ENCODE results near the gene NCCRP1.

The NCCRP1 gene

DNA sequence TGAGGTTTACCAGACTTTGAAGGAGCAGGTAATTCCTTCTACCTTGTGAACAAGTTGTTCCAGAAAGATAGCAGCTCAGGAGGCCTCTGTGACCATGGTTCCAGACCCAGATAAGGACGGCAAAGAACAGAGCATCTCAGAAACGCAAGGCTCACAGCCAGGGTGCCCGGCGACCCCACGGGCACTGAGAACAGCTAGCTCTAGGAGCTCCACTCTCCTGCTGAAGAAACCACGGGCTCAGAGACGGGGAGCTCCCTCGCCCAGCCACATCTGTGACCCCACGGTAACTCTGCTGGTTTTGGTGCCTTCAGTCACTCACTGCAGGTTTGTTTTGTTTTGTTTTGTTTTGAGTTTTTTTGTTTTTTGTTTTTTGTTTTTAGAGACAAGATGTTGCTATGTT is 16.0 kb upstream of the NCCRP1 start:
- DNase-seq (ENCODE audit: low spot score), result no peak

DNA sequence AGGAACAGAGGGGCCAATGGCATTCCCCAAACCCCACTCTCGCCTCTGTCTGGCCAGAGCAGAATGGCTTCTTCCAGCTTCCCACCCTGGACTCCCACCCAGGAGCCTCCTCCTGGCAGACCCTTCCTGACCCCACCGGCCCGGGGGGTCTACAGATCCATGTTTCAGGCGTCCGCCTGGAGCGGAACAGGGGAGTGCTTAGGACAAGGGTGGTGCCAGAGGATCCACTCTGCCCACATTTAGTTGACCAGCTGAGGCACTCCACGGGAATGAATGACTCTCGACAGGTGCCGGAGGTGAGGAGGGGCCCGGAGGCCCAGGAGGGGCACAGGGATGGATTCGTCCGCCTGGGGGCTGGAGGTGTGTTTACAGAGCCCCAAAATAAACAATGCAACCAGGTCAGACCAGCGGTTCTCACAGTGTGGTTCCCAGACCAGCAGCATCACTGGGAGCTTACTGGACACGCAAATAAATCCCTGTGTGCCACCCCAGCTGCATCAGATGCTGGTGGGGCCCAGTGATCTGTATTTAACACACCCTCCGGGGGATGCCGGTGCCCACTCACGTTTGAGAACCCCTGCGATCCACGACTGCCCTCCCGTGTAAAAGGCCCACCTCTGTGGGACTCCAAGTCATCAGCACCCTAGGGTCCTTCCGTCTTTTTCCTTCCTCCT is 15.1 kb upstream of the NCCRP1 start:
- no peak for DNase-seq (ENCODE audit: low spot score)

DNA sequence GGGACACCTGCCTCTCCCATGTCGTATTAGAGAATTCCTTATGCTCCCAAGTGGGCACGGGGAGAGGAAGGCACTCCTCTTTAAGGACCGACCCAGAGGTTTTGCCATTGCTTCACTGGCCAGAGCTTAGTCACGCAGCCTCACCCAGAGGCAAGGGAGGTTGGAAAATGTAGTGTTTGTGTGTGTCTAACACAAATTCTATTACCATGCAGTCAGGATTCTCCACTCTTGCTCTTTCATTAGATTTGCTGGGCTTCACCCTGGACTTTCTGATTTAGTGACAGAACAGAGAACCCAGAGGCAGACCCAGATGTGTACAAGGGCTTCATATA is 14.6 kb upstream of the NCCRP1 start:
- no peak for DNase-seq (ENCODE audit: low spot score)

DNA sequence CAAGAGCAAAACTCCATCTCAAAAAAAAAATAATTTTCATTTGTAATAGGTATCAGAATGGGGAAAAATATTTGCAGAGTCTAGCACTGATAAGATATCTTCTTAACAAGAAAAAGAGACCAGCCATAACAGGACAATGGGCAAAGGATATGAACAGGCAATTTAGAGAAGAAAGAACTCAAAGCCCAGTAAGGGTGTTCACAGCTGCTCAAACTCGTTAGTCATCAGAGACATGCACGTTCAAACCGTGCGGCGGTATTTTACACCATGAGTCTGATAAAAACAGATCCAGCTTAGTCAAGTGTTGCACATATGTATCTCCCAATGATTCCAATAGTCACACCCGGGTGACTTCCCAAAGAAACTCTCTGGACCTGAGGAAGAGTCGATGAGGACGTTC is 13.7 kb upstream of the NCCRP1 start:
- no peak for DNase-seq (ENCODE audit: low spot score)

DNA sequence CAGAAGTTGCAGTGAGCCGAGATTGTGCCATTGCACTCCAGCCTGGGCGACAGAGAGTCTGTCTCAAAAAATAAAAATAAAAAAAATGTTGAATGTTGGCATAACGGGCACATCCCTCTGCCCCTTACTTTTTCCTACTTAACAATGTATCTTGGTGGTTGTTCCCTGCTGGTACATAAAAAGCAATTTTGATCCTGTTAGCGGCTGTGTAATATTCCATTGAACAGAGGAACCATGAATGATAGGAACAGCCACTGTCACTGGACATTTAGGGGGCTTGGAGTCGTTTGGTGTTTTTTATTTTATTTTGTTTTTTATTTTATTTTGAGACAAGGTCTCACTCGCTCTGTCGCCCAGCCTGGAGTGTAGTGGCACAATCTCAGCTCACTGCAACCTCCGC is 10.4 kb upstream of the NCCRP1 start:
- no peak for DNase-seq (ENCODE audit: low spot score)

DNA sequence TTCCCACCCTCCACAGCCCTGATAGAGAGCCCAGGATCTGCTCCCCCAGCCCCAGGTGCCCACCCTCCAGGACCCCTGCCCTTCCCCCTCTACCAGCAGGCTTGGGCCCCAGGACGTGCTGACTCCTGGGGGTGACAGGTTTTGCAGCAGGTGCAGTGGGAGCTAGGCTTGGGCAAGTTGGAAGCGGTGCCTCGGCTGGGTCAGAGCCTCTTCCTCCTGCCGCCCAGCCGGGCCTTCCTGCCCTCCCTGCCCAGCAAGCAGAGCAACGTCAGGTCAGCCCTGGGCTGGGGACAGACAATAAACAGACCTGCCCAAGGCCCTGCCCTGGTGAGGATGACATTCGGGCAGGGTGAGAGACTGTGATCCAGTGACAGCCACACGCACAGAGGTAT is 9.2 kb upstream of the NCCRP1 start:
- DNase-seq (ENCODE audit: low spot score), result no peak

DNA sequence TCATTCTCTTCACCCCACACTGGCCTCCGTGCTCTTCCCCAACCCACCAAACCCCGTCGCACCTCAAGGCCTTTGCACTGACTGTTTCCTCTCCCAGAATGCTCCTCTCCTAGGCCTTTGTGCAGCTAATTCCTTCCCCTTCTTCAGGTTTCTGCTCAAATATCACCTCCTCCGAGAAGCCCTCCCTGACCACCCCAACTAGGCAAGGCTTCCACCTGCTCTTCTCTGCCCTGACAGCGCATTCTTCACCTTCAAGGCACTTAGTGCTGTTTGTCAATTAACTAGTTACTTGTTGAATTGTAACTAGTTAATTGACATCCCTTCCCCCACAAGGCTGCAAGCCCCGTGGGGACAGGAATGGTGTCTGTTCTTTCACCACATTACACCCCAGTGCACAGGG is 7.8 kb upstream of the NCCRP1 start:
- no peak for DNase-seq (ENCODE audit: low spot score)

DNA sequence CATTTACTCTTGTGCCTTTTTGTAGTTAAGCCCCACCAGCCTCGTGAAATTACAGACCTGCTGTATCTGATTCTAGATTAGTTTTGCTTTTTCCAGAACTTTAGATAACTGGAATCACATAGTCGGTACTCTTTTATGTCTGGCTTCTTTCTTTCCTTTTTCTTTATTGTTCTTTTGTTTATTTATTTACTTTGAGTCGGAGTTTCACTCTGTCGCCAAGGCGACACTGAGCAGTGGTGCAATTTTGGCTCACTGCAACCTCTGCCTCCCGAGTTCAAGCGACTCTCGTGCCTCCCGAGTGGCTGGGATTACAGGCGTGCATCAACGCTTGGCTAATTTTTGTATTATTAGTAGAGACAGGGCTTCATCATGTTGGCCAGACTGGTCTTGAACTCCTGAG is 6.0 kb upstream of the NCCRP1 start:
- no peak for DNase-seq (ENCODE audit: low spot score)

DNA sequence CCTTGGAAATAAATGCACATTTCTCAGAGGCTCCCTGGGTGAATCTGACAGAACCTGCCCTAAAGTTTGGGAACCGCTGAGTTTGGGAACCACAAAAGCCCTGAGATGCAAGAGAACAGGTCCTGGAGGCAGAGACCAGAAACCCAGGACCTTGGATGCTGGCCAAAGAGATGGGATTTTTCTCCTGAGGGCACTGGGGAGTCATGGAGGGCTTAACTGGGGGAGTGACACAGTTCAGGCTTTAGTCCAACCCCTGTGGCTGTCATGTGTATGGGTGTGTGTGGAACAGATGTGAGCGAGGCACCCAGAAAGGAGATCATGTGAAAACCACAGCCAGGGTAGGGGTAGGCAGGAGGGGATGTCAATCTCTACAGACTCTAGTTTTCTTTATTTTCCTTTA is 3.9 kb upstream of the NCCRP1 start:
- no peak for DNase-seq (ENCODE audit: low spot score)

DNA sequence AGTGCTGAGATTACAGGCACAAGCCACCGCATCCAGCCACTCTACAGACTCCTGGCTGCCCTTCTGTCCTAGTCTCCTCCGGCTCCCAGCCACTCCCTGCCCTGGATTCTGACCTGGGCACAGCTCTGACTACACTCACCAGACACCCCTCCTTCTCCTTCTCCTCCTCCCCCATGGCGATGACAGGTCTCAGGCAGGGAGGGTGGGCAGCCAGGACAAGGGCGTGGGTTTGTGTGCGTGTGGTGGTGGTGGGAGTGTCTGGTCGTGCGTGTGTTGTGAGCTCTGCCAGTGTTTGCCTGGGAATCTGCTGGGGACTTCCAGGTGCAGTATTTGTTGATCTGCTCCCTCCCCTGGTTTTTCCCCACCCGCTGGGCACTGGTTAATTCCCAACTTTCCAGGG is 3.0 kb upstream of the NCCRP1 start:
- no peak for DNase-seq (ENCODE audit: low spot score)

DNA sequence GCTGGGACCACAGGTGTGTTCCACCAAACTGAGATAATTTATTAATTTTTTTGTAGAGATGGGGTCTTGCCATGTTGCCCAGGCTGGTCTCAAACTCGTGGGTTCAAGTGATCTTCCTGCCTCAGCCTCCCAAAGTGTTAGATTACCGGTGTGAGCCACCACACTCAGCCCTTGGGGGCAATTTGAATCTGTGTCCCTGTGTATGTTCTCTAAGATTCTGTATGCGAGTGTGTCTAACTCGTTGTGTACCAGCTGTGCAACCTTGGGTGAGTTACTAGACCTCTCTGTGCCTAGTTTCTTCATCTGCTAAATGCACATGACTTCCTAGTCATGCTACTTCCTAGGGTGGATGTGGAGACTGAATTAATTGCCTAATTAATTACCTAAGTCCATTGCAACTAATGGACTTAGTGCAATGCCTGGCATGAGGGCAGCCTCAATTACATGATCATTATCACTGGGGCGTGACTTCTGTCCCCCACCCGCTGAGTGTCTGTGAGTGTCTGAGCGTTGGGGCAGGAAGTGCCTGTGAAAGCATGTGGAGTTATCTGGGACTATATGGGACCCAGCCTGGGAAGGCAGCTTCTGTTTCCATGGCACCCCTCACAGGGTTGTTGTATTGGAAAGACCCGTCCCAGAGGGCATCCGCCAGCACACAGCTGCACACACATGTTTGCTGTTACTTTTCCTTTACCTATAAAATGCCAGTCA is 1.8 kb upstream of the NCCRP1 start:
- no peak for DNase-seq (ENCODE audit: low spot score)

DNA sequence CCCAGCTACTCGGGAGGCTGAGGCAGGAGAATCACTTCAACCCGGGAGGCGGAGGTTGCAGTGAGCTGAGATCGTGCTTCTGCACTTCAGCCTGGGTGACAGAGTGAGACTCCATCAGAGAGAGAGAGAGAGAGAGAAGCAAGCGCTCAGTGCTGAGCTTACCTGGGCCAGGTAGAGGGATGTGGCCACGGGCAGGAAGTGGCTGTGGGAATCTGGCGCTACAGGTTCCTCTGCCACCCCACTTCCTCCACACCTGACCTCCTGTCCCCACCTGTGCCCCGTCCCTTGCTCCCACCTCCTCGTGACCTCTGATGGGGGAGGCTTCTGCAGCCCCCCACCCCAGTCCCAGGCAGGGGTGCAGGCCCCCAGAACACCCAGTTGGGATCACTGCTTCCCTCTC is 1.0 kb upstream of the NCCRP1 start:
- no peak for DNase-seq (ENCODE audit: low spot score)

DNA sequence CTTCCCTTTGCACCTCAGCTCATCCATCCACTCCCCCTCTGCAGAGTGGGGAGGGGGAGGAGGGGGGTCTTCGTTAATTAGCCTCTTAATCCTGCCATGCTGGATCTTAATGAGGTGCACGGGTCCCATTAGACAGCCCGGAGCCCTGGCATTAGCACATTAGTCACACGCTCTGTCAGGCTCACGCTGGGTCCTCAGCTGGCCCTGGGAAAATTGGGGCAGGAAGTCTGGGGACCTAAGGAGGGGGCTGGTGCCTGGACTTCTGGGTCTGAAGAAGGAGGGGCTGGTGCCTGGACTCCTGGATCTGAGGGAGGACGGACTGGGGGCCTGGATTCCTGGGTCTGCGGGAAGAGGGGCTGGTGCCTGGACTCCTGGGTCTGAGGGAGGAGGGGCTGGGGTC is 444 bp upstream of the NCCRP1 start:
- no peak for DNase-seq (ENCODE audit: low spot score)

DNA sequence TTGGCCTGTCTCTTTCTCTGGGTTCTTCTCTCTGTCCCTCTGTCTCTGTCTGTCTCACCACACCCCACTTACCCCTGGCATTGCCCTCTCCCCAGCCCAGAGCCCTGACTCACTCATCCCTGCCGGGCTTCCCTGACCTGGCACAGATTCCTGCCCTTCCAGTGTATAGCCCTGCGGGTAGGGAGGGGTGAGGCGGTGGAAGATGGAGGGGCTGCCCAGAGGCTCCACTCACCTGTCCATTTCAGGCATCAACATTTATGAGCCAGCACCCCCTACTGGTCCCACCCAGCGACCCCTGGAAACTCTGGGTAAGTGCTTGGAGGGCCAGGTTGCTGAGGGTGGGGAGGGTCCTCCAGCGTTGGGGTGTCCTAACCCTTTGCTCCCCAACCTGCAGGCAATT is 1.0 kb downstream of the NCCRP1 start:
- no peak for DNase-seq (ENCODE audit: low spot score)

DNA sequence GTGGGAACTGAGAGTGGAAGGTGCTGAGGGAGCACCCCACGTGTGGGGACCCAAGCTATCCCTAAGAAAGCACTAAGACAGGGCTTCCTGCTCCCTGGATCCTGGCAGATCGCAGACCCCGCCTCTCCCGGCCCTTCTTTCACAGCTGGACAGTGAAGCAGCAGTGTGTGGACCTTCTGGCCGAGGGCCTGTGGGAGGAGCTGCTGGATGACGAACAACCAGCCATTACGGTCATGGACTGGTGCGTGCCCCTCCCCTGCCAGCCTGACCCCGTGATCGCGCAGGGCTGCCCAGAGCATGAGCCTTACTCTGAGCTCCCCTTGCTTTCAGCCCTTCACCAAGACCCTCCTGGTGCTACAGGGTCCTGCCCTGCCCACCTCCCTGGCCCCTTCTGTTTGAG is 2.3 kb downstream of the NCCRP1 start:
- no peak for DNase-seq (ENCODE audit: low spot score)

DNA sequence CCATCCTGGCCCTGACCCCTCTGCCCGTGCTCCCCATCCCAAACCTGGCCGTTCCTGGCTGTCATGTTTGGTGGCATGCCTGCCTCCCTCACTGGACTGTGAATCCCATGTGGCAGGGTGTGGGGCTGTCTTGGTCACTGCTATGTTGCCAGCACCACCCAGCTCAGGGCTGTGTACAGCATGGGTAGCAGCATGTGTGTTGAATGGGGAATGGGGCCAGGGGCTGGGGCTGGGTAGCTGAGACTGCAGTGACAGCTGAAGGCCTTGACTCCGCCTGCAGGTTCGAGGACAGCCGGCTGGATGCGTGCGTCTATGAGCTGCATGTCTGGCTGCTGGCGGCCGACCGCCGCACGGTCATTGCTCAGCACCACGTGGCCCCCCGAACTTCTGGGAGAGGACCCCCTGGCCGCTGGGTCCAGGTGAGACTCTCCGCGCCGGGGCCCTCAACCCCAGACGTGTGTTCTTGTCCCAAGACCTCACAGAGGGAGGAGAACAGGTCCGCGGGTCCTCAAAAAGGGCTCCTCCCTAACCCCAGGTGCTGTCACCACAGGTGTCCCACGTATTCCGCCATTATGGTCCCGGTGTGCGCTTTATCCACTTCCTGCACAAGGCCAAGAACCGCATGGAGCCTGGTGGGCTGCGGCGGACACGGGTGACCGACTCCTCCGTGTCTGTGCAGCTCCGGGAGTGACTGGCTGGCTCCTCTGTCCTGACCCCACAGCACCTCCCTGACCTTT is 3.5 kb downstream of the NCCRP1 start:
- DNase-seq (ENCODE audit: low spot score), result no peak

DNA sequence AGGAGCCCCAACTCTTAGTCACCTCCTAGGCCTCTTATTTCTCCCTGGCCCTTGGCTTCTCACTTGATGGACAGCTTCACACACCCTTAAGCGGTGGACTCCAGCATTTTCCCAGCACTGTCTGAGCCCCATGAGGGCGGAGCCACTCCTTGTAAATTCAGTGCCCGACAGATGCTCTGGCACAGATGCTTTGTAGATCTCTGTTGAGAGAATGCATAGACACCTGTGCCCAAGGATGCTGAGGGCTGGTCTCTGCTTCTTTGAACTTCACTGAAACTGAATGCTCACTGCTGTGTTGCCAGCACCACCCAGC is 4.0 kb downstream of the NCCRP1 start:
- no peak for DNase-seq (ENCODE audit: low spot score)

DNA sequence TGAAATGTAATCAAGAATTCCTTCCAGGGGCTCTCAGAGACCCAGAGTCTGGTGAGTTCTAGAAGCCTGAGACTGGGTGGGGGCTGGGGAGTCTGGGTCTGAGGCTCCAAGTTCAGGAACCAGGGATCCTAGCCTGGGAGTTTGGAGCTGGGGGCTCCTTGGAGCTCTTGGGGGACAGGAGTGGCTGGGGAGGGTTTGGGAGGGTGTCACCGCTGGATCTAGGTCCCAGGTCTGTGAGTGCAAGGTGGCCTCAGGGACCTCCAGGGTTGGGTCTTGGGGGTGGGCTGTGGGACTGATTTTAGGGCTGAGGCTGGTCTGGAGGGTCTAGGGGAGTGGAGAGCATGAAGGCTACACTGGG is 6.2 kb downstream of the NCCRP1 start:
- no peak for DNase-seq (ENCODE audit: low spot score)

DNA sequence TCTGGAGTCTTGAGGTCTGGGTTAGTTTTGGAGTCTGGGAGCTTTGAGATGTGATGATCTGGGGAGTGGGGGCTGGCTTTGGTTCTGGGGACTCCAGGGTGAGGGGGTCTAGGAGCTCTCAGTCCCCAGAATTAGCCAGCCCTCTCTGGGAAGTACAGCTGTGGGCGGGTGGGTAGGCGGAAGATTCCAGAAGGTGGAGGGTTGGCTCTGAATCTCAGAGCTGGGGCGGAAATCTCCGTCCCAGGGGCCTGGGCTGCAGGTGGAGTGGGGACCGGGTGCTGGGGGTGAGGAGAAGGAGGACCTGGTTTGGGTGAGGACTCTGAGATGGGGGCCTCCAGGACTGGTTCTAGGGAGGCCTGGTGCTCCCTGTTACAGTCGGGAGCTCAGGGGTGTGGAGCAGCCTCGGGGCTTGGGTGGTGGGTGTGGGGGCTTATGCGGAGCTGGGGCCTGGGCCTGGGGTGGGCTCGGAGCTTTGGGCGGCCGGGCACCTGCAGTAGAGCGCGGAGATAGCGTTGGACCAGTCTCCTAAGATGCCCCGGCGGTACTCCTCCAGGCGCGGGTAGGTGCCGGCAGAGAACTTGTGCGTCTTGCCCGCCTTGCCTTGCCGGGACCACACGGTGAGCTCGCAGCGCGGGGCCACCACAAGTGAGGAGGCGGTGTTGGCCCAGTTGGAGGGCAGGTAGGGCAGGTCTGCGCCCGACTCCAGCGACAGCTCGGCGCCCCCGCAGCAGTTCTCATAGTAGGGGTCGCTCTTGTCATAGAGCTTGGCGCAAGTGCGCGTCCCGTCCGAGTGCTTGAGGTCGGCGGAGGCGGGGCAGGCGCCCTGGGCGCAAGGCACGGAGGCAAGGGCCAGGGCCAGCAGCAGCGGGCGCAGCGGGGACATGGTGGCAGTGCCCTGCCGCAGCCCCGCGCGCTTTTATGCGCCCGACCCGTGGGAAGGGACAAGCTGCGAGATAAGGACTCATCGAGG is 6.9 kb downstream of the NCCRP1 start, which contains the start of gene SYCN:
SYCN (minus strand) TSS at position 892 of the 970 bp plus-strand sequence; CDS start at position 883, 9 bp downstream.
- no peak for DNase-seq (ENCODE audit: low spot score)

DNA sequence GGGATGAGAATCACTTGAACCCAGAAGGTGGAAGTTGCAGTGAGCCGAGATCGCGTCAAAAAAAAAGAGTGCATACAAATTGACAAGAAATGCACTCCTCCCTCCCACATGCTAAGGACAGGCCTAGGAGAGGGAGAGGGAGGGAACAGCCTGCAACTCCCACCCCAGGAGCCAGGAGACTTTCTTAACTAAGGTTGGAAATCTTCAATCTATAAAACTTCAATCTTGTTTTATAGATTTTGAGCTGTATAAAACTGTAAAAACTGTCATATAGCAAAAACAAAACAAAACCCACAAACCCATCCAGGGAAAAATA is 8.6 kb downstream of the NCCRP1 start:
- DNase-seq (ENCODE audit: low spot score), result no peak

DNA sequence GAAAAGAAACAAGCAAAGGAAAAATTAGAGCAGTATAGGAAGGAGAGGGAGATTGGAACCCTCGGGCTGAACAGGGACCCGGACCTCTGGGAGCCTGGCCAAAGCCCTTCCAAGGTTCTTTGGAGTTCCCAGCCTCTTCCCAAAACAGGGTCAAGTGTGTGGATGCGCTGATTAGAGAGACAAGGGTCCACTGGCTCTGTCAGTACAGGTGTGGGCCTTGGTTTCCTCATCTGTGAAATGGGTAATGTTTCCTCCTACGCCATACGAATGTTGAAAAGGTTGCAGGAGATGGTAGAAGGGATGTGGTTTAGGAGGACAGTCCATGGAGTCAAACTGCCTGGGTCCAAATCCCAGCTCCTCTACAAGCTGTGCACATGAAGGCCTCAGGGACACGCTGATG is 9.4 kb downstream of the NCCRP1 start:
- no peak for DNase-seq (ENCODE audit: low spot score)

DNA sequence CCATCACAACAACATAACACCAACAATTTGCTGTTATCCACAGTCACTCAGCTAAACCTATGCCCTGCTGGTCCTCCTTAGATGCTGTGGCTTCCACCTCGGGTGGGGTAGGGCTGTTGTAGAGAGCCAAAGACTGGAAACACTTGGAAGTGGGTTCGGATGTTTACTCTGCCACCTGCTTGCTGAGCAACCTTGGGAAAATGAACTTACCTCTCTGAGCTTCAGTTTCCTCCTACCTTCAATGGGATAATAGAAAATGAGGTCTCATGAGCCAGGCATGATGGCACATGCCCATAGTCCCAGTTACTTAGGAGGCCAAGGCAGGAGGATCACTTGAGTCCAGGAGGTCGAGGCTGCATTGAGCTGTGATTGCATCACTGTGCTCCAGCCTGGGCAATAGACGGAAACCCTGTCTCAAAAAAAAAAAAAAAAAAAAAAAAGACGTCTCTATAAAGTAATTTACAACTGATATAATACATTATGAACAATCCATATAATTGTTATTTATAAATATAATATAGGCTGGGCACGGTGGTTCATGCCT is 10.6 kb downstream of the NCCRP1 start:
- no peak for DNase-seq (ENCODE audit: low spot score)
